ENCODE data around the gene STRN3. TPM values are rescaled to one million over a fixed set of nuclear protein-coding genes. Genes with fewer than 3 reads are reported as not detected.

Gene STRN3
- total and polyA plus RNA-seq, 9 donors = 31.6 to 56.1 (median 42.1) TPM

DNA sequence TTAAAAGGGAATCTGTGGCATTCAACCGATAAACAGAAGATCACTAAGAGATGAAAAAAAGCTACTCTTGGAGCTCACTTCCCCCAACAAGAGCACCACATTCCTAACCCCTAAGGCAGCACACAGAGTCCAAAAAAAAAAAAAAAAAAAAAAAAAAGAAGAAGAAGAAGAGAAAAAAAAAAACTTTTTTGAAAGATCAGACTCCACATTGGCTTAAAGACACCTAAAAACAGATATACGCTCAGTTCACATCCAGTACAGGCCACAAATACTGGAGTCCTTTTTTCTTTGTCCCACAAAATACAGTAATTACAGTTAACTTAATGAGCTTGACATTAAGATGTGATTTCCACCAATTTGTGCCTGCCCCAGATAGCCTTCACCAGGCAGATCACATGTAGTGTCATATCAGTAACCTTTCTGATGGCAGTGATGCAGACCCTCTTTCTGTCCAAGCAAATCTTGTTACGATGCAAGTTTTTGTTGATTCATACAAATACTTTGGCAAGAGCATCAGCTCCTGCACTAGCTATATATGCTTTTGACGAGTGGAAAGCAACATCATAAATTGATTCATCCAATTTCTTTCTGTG, 131.2 kb downstream of the STRN3 start:
- H3K4me3 ChIP-seq (ENCODE audit: low read length) = no peak overlapping the region
- no peak for DNase-seq
- no peaks in the 10 kb centered on the region for H3K4me1 ChIP-seq (ENCODE audit: control insufficient read depth, insufficient read depth, low read length)
- H3K27me3 ChIP-seq (ENCODE audit: control insufficient read depth, insufficient read depth, low read length) = no peaks in the 10 kb centered on the region
- H3K9me3 ChIP-seq (replicated peaks; ENCODE audit: control insufficient read depth, low read depth, low read length) = no peaks in the 10 kb centered on the region
- peaks cover 8% of the 10 kb centered on the region for H3K36me3 ChIP-seq (ENCODE audit: control insufficient read depth, insufficient read depth, low read length)
- H3K27ac ChIP-seq (ENCODE audit: low read length) = no peak overlapping the region
- 79% methylated on average over 2 of the region's 4 CpGs for WGBS (ENCODE audit: insufficient coverage)

DNA sequence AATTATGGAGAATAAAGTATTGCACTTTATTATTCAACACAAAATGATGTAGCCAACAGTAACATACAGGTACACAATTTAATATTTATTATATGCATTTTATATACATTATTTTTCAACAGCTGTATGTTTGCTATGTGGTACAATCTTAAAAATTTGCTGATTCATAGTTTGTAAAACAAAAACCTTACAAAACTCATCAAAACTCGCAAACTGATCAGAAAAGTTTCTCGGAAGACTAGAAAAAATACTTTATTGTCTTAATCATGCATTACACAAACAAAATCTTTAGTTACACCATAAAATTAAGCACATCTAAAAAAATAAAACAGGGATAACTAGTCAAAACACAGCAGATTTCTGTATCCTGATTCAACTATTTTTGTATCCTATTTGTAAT, 132.4 kb downstream of the STRN3 start:
- no CpG with 5 or more reads among the region's 2 CpGs for WGBS (ENCODE audit: insufficient coverage)
- H3K36me3 ChIP-seq (ENCODE audit: control insufficient read depth, insufficient read depth, low read length) = peaks cover 8% of the 10 kb centered on the region

GRCh38 chr14:30889244-30889594, 137.0 kb downstream of the STRN3 start:
- H3K36me3 ChIP-seq (ENCODE audit: control insufficient read depth, insufficient read depth, low read length) = no peaks in the 10 kb centered on the region
- no CpG with 5 or more reads among the region's 4 CpGs for WGBS (ENCODE audit: insufficient coverage)

More for the DNA sequence above, 132.4 kb downstream of the STRN3 start:
- DNase-seq = no peak
- Histone ChIP-seq H3K4me3 (ENCODE audit: low read length) (no peak overlapping the region), H3K27me3 (ENCODE audit: control insufficient read depth, insufficient read depth, low read length) (no peaks in the 10 kb centered on the region), H3K9me3 (replicated peaks; ENCODE audit: control insufficient read depth, low read depth, low read length) (no peaks in the 10 kb centered on the region), H3K27ac (ENCODE audit: low read length) (no peak overlapping the region), H3K4me1 (ENCODE audit: control insufficient read depth, insufficient read depth, low read length) (no peaks in the 10 kb centered on the region)

GRCh38 chr14:30888480-30889243, 137.5 kb downstream of the STRN3 start:
- 80% methylated on average over 3 of the region's 5 CpGs for WGBS (ENCODE audit: insufficient coverage)
- Histone ChIP-seq H3K9me3 (replicated peaks; ENCODE audit: control insufficient read depth, low read depth, low read length) (no peaks in the 10 kb centered on the region), H3K4me1 (ENCODE audit: control insufficient read depth, insufficient read depth, low read length) (no peaks in the 10 kb centered on the region), H3K36me3 (ENCODE audit: control insufficient read depth, insufficient read depth, low read length) (no peaks in the 10 kb centered on the region), H3K27ac (ENCODE audit: low read length) (no peak overlapping the region), H3K27me3 (ENCODE audit: control insufficient read depth, insufficient read depth, low read length) (no peaks in the 10 kb centered on the region), H3K4me3 (ENCODE audit: low read length) (no peak overlapping the region)
- no peak for DNase-seq

More at GRCh38 chr14:30889244-30889594, 137.0 kb downstream of the STRN3 start:
- Histone ChIP-seq H3K4me1 (ENCODE audit: control insufficient read depth, insufficient read depth, low read length) (no peaks in the 10 kb centered on the region), H3K4me3 (ENCODE audit: low read length) (no peak overlapping the region), H3K9me3 (replicated peaks; ENCODE audit: control insufficient read depth, low read depth, low read length) (no peaks in the 10 kb centered on the region), H3K27me3 (ENCODE audit: control insufficient read depth, insufficient read depth, low read length) (no peaks in the 10 kb centered on the region), H3K27ac (ENCODE audit: low read length) (no peak overlapping the region)
- DNase-seq = no peak

DNA sequence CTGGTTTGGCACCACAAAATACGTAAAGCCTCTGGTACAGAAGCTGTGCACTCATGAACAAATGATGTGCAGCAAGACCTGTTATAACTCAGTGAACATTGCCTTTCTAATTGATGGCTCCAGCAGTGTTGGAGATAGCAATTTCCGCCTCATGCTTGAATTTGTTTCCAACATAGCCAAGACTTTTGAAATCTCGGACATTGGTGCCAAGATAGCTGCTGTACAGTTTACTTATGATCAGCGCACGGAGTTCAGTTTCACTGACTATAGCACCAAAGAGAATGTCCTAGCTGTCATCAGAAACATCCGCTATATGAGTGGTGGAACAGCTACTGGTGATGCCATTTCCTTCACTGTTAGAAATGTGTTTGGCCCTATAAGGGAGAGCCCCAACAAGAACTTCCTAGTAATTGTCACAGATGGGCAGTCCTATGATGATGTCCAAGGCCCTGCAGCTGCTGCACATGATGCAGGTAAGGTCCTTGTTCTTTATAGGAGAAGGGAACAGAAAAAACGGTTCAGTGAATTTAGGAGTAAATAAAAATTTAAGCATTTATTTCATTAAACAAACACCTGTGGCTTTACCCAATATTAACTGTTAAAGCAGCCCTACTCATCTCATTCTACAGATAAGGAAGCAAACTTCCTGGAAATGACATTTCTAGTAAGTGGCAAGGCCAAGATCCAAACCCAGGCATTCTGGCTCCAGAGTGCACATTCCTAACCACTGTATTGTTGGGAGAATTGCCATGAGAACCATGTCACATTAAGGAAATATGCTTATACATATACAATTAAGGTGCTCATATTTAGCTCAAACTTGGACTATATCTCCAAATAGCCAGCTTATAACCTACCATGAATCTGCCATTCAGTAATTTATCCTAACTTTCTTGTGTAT, 140.1 kb downstream of the STRN3 start:
- Histone ChIP-seq H3K9me3 (replicated peaks; ENCODE audit: control insufficient read depth, low read depth, low read length) (no peaks in the 10 kb centered on the region), H3K27me3 (ENCODE audit: control insufficient read depth, insufficient read depth, low read length) (no peaks in the 10 kb centered on the region), H3K4me3 (ENCODE audit: low read length) (no peak overlapping the region), H3K4me1 (ENCODE audit: control insufficient read depth, insufficient read depth, low read length) (no peaks in the 10 kb centered on the region), H3K36me3 (ENCODE audit: control insufficient read depth, insufficient read depth, low read length) (no peaks in the 10 kb centered on the region), H3K27ac (ENCODE audit: low read length) (no peak overlapping the region)
- 78% methylated on average over 3 of the region's 7 CpGs for WGBS (ENCODE audit: insufficient coverage)
- DNase-seq = no peak

DNA sequence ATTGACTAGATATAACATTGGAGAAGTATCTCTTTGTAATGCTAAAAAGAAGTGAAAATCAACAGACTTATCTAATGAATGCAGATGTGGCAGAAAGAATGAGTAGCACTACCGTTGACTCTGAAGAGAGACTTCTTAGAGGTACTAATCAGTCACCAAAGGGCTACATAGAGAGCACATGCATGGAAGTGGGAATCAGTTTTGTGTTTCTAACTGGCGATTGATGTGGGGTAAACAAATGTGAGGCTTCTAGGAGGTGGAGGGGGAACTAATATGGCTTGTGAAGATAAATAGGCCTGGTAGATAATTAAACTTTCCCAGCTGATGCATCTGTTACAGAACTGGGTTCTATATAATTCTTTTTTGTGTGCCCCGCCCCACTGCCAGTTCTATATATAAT, 141.3 kb downstream of the STRN3 start:
- Histone ChIP-seq H3K27me3 (ENCODE audit: control insufficient read depth, insufficient read depth, low read length) (no peaks in the 10 kb centered on the region), H3K4me1 (ENCODE audit: control insufficient read depth, insufficient read depth, low read length) (no peaks in the 10 kb centered on the region), H3K27ac (ENCODE audit: low read length) (no peak overlapping the region), H3K9me3 (replicated peaks; ENCODE audit: control insufficient read depth, low read depth, low read length) (no peaks in the 10 kb centered on the region), H3K4me3 (ENCODE audit: low read length) (no peak overlapping the region), H3K36me3 (ENCODE audit: control insufficient read depth, insufficient read depth, low read length) (no peaks in the 10 kb centered on the region)
- WGBS (ENCODE audit: insufficient coverage) = 100% methylated on average over 1 of the region's 3 CpGs
- DNase-seq = no peak

DNA sequence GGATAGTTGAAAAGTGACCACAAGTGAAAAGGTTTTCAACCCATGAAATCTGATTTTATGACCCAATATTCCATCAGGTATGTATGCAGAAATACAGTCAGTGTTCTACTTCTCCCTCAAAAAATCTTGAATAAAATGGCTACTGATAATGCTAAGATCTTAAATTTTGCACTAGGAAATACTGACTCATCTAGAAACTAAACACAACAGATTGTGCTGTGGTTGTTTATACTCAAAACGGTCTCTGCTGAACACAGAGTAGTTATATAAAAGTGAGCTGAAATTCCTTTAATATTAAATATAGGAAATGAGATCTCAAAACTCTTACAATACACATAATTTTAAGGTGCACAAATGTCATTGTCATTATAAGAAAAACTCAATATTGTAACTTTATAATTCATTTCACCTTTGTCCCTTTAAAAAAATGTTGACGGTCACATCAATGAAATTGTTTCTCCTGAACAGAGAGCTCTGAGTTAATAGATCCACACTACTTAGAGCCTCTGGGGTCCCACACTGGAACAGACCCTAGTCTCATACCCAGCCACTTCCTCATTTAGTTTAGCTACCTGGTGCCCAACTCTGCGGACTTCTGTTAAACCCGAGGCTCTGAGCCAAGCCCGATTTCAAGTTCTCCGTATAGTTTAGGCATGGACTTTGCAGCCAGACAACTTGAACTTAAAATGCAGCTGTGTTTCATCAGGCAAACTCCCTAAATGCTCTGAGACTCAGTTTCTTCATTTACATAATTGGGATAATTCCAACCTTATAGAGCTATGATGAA, 142.5 kb downstream of the STRN3 start:
- DNase-seq = no peak
- H3K27ac ChIP-seq (ENCODE audit: low read length) = no peak overlapping the region
- H3K9me3 ChIP-seq (replicated peaks; ENCODE audit: control insufficient read depth, low read depth, low read length) = no peaks in the 10 kb centered on the region
- H3K36me3 ChIP-seq (ENCODE audit: control insufficient read depth, insufficient read depth, low read length) = no peaks in the 10 kb centered on the region
- H3K4me1 ChIP-seq (ENCODE audit: control insufficient read depth, insufficient read depth, low read length) = no peaks in the 10 kb centered on the region
- H3K27me3 ChIP-seq (ENCODE audit: control insufficient read depth, insufficient read depth, low read length) = no peaks in the 10 kb centered on the region
- WGBS (ENCODE audit: insufficient coverage) = 75% methylated on average over 5 of the region's 6 CpGs
- H3K4me3 ChIP-seq (ENCODE audit: low read length) = no peak overlapping the region

DNA sequence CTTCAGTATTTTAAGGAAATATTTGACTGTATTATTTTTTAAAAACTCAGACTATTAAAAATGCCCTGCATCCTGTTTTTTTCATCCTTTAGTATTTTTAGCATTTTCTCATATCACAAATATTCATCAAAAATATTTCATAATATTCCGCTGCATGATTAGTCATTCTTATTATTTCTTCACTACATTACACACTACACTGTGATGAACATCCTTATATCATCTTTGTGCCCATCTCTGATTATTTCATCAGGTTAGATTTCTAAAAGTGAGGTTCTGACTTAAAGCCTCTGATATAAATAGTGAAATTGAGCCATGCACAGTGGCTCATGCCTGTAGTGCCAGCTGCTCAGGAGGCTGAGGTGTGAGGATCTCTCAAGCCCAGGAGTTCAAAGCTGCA, 143.7 kb downstream of the STRN3 start:
- Histone ChIP-seq H3K9me3 (replicated peaks; ENCODE audit: control insufficient read depth, low read depth, low read length) (no peaks in the 10 kb centered on the region), H3K4me1 (ENCODE audit: control insufficient read depth, insufficient read depth, low read length) (no peaks in the 10 kb centered on the region), H3K4me3 (ENCODE audit: low read length) (no peak overlapping the region), H3K27me3 (ENCODE audit: control insufficient read depth, insufficient read depth, low read length) (no peaks in the 10 kb centered on the region), H3K36me3 (ENCODE audit: control insufficient read depth, insufficient read depth, low read length) (no peaks in the 10 kb centered on the region), H3K27ac (ENCODE audit: low read length) (no peak overlapping the region)
- DNase-seq = no peak
- WGBS (ENCODE audit: insufficient coverage) = no CpG with 5 or more reads among the region's 1 CpG

GRCh38 chr14:30876692-30877091, 149.5 kb downstream of the STRN3 start:
- peaks cover 30% of the 10 kb centered on the region for H3K27me3 ChIP-seq (ENCODE audit: control insufficient read depth, insufficient read depth, low read length)
- H3K27ac ChIP-seq (ENCODE audit: low read length) = no peak overlapping the region
- no CpG with 5 or more reads among the region's 4 CpGs for WGBS (ENCODE audit: insufficient coverage)

DNA sequence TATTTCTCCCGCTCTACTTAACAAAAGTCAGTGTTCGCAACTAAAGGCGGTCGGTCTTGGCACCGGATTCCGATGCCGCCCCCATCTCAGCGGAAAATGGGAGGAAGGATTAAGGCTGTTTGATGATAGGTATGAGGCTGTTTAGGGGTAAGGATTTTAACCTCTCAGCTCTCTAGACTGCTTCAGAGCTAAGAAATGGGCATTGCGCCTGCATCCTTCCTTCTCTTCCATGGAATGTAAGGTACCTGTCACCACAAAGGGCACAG, 150.5 kb downstream of the STRN3 start:
- peaks cover 30% of the 10 kb centered on the region for H3K27me3 ChIP-seq (ENCODE audit: control insufficient read depth, insufficient read depth, low read length)
- no peak overlapping the region for H3K27ac ChIP-seq (ENCODE audit: low read length)
- no peak for DNase-seq
- WGBS (ENCODE audit: insufficient coverage) = 15% methylated on average over 7 of the region's 9 CpGs
- H3K9me3 ChIP-seq (replicated peaks; ENCODE audit: control insufficient read depth, low read depth, low read length) = no peaks in the 10 kb centered on the region
- H3K4me3 ChIP-seq (ENCODE audit: low read length) = no peak overlapping the region
- peaks cover 10% of the 10 kb centered on the region for H3K4me1 ChIP-seq (ENCODE audit: control insufficient read depth, insufficient read depth, low read length)
- no peaks in the 10 kb centered on the region for H3K36me3 ChIP-seq (ENCODE audit: control insufficient read depth, insufficient read depth, low read length)

More at GRCh38 chr14:30876692-30877091, 149.5 kb downstream of the STRN3 start:
- no peaks in the 10 kb centered on the region for H3K36me3 ChIP-seq (ENCODE audit: control insufficient read depth, insufficient read depth, low read length)
- no peaks in the 10 kb centered on the region for H3K9me3 ChIP-seq (replicated peaks; ENCODE audit: control insufficient read depth, low read depth, low read length)
- DNase-seq = no peak
- no peak overlapping the region for H3K4me3 ChIP-seq (ENCODE audit: low read length)
- H3K4me1 ChIP-seq (ENCODE audit: control insufficient read depth, insufficient read depth, low read length) = peaks cover 10% of the 10 kb centered on the region
